Esophagus muscularis mucosa (tissue), 4 donors: ENCODE data around the gene PAPSS2. TPM values are rescaled to one million over a fixed set of nuclear protein-coding genes. Genes with fewer than 3 reads are reported as not detected.

Experiments used
- DNase-seq: peaks from one replicate; pipeline ENCODE4 v3.0.0-alpha.2; 2017; ENCODE audit errors: extremely low spot score
- H3K27ac ChIP-seq, 4 donors: fragments of 200-600 bp; sonication (generic); replicated peaks in 1 of 4; 1 replicate in 3 of 4; 2 replicates in 1 of 4; pipeline ENCODE4 v1.5.1; 2016 to 2019; ENCODE audit warnings: mild to moderate bottlenecking in 1 of 4
- H3K27me3 ChIP-seq, 4 donors: fragments of 200-600 bp; sonication (generic); one replicate each; pipeline versions ENCODE4 v1.5.1 to v1.6.0; 2016 to 2019
- H3K36me3 ChIP-seq, 4 donors: fragments of 200-600 bp; sonication (generic); one replicate each; pipeline ENCODE4 v1.5.1; 2016 to 2019
- H3K4me1 ChIP-seq, 4 donors: fragments of 200-600 bp; sonication (generic); one replicate each; pipeline ENCODE4 v1.5.1; 2016 to 2019
- H3K4me3 ChIP-seq, 4 donors: fragments of 200-600 bp; sonication (generic); 1 replicate in 2 of 4; 2 replicates in 2 of 4; pipeline ENCODE4 v1.5.1; 2016 to 2019; ENCODE audit warnings: mild to moderate bottlenecking in 4 of 4, moderate library complexity in 1 of 4
- H3K9me3 ChIP-seq, 4 donors: fragments of 200-600 bp; sonication (generic); 1 replicate in 3 of 4; 2 replicates in 1 of 4; pipeline ENCODE4 v1.5.1; 2016 to 2019
- CTCF ChIP-seq, 3 experiments: fragments of 200-600 bp in 2 of 3; fragments of 450-650 bp in 1 of 3; sonication (generic) in 2 of 3; IDR thresholded peaks; one replicate each; pipeline ENCODE4 v1.5.1; 2017 to 2019; ENCODE audit warnings: antibody characterized with exemption in 3 of 3, mild to moderate bottlenecking in 2 of 3, moderate library complexity in 1 of 3
- EP300 ChIP-seq: sonication (generic); formaldehyde crosslinking; IDR thresholded peaks from one replicate; pipeline ENCODE4 v1.6.1; 2017; ENCODE audit warnings: antibody characterized with exemption
- POLR2A ChIP-seq: fragments of 450-650 bp; IDR thresholded peaks from one replicate; pipeline ENCODE4 v1.6.1; 2017; ENCODE audit warnings: antibody characterized with exemption, moderate library complexity, mild to moderate bottlenecking, low read depth
- POLR2AphosphoS5 ChIP-seq, 2 donors: sonication (generic); formaldehyde crosslinking; IDR thresholded peaks; one replicate each; pipeline ENCODE4 v1.6.1; 2017; ENCODE audit warnings: antibody characterized with exemption in 2 of 2
- WGBS: methylation state at CpG from one replicate; pipeline ENCODE4 v1.1.5; 2018; 5-methylcytosine and 5-hydroxymethylcytosine counted together
- intact Hi-C: fragments of 100-400 bp; cut with DNase I; formaldehyde crosslinking; loops from one replicate; pipeline ENCODE4 v1.15.1; 2023
- total RNA-seq, 4 donors: library from RNA; depleted of rRNA; stranded (reverse); fragments of >200 nt; gene quantifications; one replicate each; pipeline versions ENCODE4 v1.1.0 to v1.2.1, GENCODE V29; 2016

The PAPSS2 gene
- total RNA-seq, 4 donors from 2014 or later = 9.6 to 16.7 (median 14.9) TPM

- Histone ChIP-seq H3K27me3 (no peaks in the 10 kb centered on the region), H3K4me3 (no peak overlapping the region), H3K36me3 (no peaks in the 10 kb centered on the region), H3K27ac (no peak overlapping the region), H3K4me1 (no peaks in the 10 kb centered on the region), H3K9me3 (no peaks in the 10 kb centered on the region)
- intact Hi-C loops = no loop called here
- DNase-seq = peak; percentile 53
- TF ChIP-seq POLR2AphosphoS5 (IDR thresholded peaks at IDR 0.05) = no peak
- no peak for TF ChIP-seq CTCF (IDR thresholded peaks at IDR 0.05)
- TF ChIP-seq POLR2A = no peak
- no peak for TF ChIP-seq EP300
- WGBS = 89% methylated on average over 4 of the region's 4 CpGs
These were observed 34.5 kb downstream of the PAPSS2 start for GRCh38 chr10:87694011-87694794.

- Histone ChIP-seq H3K9me3 (no peaks in the 10 kb centered on the region), H3K27ac (no peak overlapping the region), H3K27me3 (no peaks in the 10 kb centered on the region), H3K4me1 (no peaks in the 10 kb centered on the region), H3K4me3 (no peak overlapping the region), H3K36me3 (no peaks in the 10 kb centered on the region)
- 93% methylated on average over 3 of the region's 3 CpGs for WGBS
- DNase-seq = peak; percentile 75
- intact Hi-C loops = no loop called here
- no peak for TF ChIP-seq POLR2AphosphoS5 (IDR thresholded peaks at IDR 0.05)
These were observed 35.4 kb downstream of the PAPSS2 start for GRCh38 chr10:87695074-87695473.

GRCh38 chr10:87696922-87697745, 37.5 kb downstream of the PAPSS2 start:
- Histone ChIP-seq H3K9me3 (no peaks in the 10 kb centered on the region), H3K4me3 (no peak overlapping the region), H3K27ac (no peak overlapping the region), H3K36me3 (no peaks in the 10 kb centered on the region), H3K4me1 (no peaks in the 10 kb centered on the region), H3K27me3 (no peaks in the 10 kb centered on the region)
- 89% methylated on average over 11 of the region's 11 CpGs for WGBS
- TF ChIP-seq POLR2AphosphoS5 (IDR thresholded peaks at IDR 0.05) (no peak), CTCF (IDR thresholded peaks at IDR 0.05) (no peak), EP300 (no peak), POLR2A (no peak)
- DNase-seq = no peak
- intact Hi-C loops = no loop called here

GRCh38 chr10:87700031-87700796, 40.5 kb downstream of the PAPSS2 start:
- no peaks in the 10 kb centered on the region for H3K36me3 ChIP-seq
- H3K4me1 ChIP-seq = no peaks in the 10 kb centered on the region
- 80% methylated on average over 7 of the region's 7 CpGs for WGBS
- peak overlapping the region; percentile 44 to 65 (median 47) for H3K27ac ChIP-seq
- H3K9me3 ChIP-seq = no peaks in the 10 kb centered on the region
- H3K27me3 ChIP-seq = no peaks in the 10 kb centered on the region
- TF ChIP-seq POLR2AphosphoS5 (IDR thresholded peaks at IDR 0.05) = no peak
- TF ChIP-seq CTCF (IDR thresholded peaks at IDR 0.05) = no peak
- no peak for TF ChIP-seq POLR2A
- TF ChIP-seq EP300 = no peak
- intact Hi-C loops = no loop called here
- no peak for DNase-seq
- no peak overlapping the region for H3K4me3 ChIP-seq
